GM12878 (cell line): ENCODE results near the gene TSHR. TPM values are rescaled to one million over a fixed set of nuclear protein-coding genes. Genes with fewer than 3 reads are reported as not detected.

Source experiments
- ATAC-seq: fragments of 200-7000 bp; cut with Tn5 transposase; 3 replicates; pipeline ENCODE4 v1.9.1; 2020; ENCODE audit warnings: mild to moderate bottlenecking, moderate library complexity
- BruUV-seq: library from RNA; stranded (reverse); fragments of 400-500 nt; replicated peaks from 2 replicates; lab custom pipeline; 2021; lab: Mats Ljungman, UMichigan
- CTCF ChIA-PET: fragments of 300-600 bp; sonication (Branson Sonifier 250); formaldehyde crosslinking; extraction: SDS; loops from one replicate; lab custom pipeline; 2021; ENCODE audit warnings: inconsistent platforms; lab: Yijun Ruan, JAX
- POLR2A ChIA-PET: fragments of 350-600 bp; formaldehyde crosslinking; extraction: SDS; loops from one replicate; lab custom pipeline; 2021; ENCODE audit warnings: inconsistent platforms; lab: Charles Lee
- RAD21 ChIA-PET: fragments of 300-600 bp; sonication (Branson Sonifier 250); formaldehyde crosslinking; loops from one replicate; lab custom pipeline; 2023; ENCODE audit warnings: antibody characterized with exemption; ENCODE audit not compliant: unreplicated experiment; lab: Charles Lee
- SMC1A ChIA-PET: fragments of 300-600 bp; sonication (Branson Sonifier 250); formaldehyde crosslinking; loops from one replicate; lab custom pipeline; 2023; ENCODE audit not compliant: unreplicated experiment, uncharacterized antibody; lab: Charles Lee
- DNase-seq: peaks from one replicate; pipeline ENCODE4 v3.0.0-alpha.2; 2011; ENCODE audit warnings: low read depth, low spot score
- FAIRE-seq: peaks from 3 replicates; lab custom pipeline; 2011; peaks lifted over from hg19 to GRCh38; lab: Jason Lieb, UNC
- H2AFZ ChIP-seq: 2 replicates; pipeline ENCODE4 v1.6.0; 2011; ENCODE audit warnings: low read depth, low read length, control low read depth; ENCODE audit not compliant: control insufficient read depth
- H3K27ac ChIP-seq: 2 replicates; pipeline ENCODE4 v1.5.1; 2011; ENCODE audit warnings: control low read depth; ENCODE audit not compliant: control insufficient read depth, insufficient read depth
- H3K27me3 ChIP-seq, 2 experiments: replicated peaks in 1 of 2; 2 replicates each; pipeline versions ENCODE4 v1.6.0 to v1.6.1; 2011; ENCODE audit warnings: low read length in 1 of 2; ENCODE audit not compliant: control insufficient read depth in 2 of 2, insufficient read depth in 2 of 2
- H3K36me3 ChIP-seq, 2 experiments: 2 replicates each; pipeline ENCODE4 v1.5.1; 2011; ENCODE audit warnings: low read length in 1 of 2; ENCODE audit not compliant: control insufficient read depth in 2 of 2, insufficient read depth in 2 of 2
- H3K4me1 ChIP-seq: 2 replicates; pipeline ENCODE4 v1.6.1; 2011; ENCODE audit warnings: mild to moderate bottlenecking, low read length, moderate library complexity, mixed read lengths; ENCODE audit not compliant: control insufficient read depth, insufficient read depth
- H3K4me2 ChIP-seq: 2 replicates; pipeline ENCODE4 v1.6.0; 2011; ENCODE audit warnings: control low read depth; ENCODE audit not compliant: control insufficient read depth, insufficient read depth
- H3K4me3 ChIP-seq: fragments of 200-600 bp; sonication (generic); 2 replicates; pipeline ENCODE4 v1.5.1; 2016
- H3K79me2 ChIP-seq: 2 replicates; pipeline ENCODE4 v1.6.0; 2011; ENCODE audit warnings: low read length; ENCODE audit not compliant: control insufficient read depth, insufficient read depth
- H3K9ac ChIP-seq: 2 replicates; pipeline ENCODE4 v1.8.0; 2011; ENCODE audit warnings: low read length, control low read depth, mixed read lengths; ENCODE audit not compliant: control insufficient read depth, insufficient read depth
- H3K9me3 ChIP-seq: replicated peaks from 3 replicates; pipeline ENCODE4 v1.5.1; 2011; ENCODE audit warnings: mild to moderate bottlenecking, low read length; ENCODE audit not compliant: control insufficient read depth, insufficient read depth
- H4K20me1 ChIP-seq: 2 replicates; pipeline ENCODE4 v1.6.0; 2011; ENCODE audit not compliant: control insufficient read depth, insufficient read depth
- ATF7 ChIP-seq: fragments of 450-650 bp; IDR thresholded peaks from 2 replicates; pipeline ENCODE4 v1.6.1; 2016; ENCODE audit warnings: low read depth, mild to moderate bottlenecking
- CHD4 ChIP-seq: fragments of 200-600 bp; sonication (generic); IDR thresholded peaks from 2 replicates; pipeline ENCODE4 v1.6.1; 2016; ENCODE audit warnings: mild to moderate bottlenecking
- EGR1 ChIP-seq, 2 experiments: IDR thresholded peaks; 1 replicate in 1 of 2; 2 replicates in 1 of 2; pipeline ENCODE4 v1.6.1; 2011 to 2012; ENCODE audit warnings: low read depth in 2 of 2, low read length in 2 of 2, borderline replicate concordance in 1 of 2, mild to moderate bottlenecking in 1 of 2, moderate library complexity in 1 of 2
- EP300 ChIP-seq, 2 experiments: fragments of 150-350 bp in 1 of 2; IDR thresholded peaks; 2 replicates each; pipeline ENCODE4 v1.6.1; 2011 to 2012; ENCODE audit warnings: low read depth in 2 of 2, low read length in 2 of 2, borderline replicate concordance in 1 of 2, improper control_type of control experiment in 1 of 2, inconsistent platforms in 1 of 2; ENCODE audit not compliant: control insufficient read depth in 1 of 2
- IKZF2 ChIP-seq, 2 experiments: fragments of 450-650 bp; IDR thresholded peaks; 2 replicates each; pipeline ENCODE4 v1.6.1; 2017; ENCODE audit warnings: mild to moderate bottlenecking in 2 of 2, moderate library complexity in 2 of 2
- RFX5 ChIP-seq: IDR thresholded peaks from 2 replicates; pipeline ENCODE4 v1.6.1; 2011; ENCODE audit warnings: low read depth, low read length, improper control_type of control experiment
- SMAD1 ChIP-seq: fragments of 450-650 bp; IDR thresholded peaks from 2 replicates; pipeline ENCODE4 v1.6.1; 2018; ENCODE audit warnings: mild to moderate bottlenecking, low read depth; ENCODE audit not compliant: partially characterized antibody
- WGBS: methylation state at CpG from one replicate; pipeline ENCODE4 v1.1.6; 2016; ENCODE audit warnings: low lambda C conversion rate; ENCODE audit not compliant: insufficient replicate concordance, insufficient coverage; ENCODE audit errors: missing lambda C conversion rate; 5-methylcytosine and 5-hydroxymethylcytosine counted together
- in situ Hi-C: fragments of 300-500 bp; cut with MboI; formaldehyde crosslinking; loops from 9 replicates; pipeline ENCODE4 v1.14.3; 2018; ENCODE audit warnings: mixed read lengths
- intact Hi-C: fragments of 100-400 bp; cut with micrococcal nuclease; formaldehyde crosslinking; loops from one replicate; pipeline ENCODE4 v1.14.2; 2022; ENCODE audit not compliant: unreplicated experiment
- polyA plus RNA-seq, 11 experiments: library from polyadenylated mRNA; depleted of rRNA in 4 of 11; unstranded in 6 of 11; stranded (reverse) in 5 of 11; fragments of >200 nt; fragmentation: Nextera tagmentation in 4 of 11; fragmentation: Illumina TruSeq in 1 of 11; extraction: Ambion mirVana in 4 of 11; extraction: Trizol in 1 of 11; gene quantifications; 1 replicate in 1 of 11; 2 replicates in 10 of 11; pipeline versions ENCODE4 v1.2.1 to v1.2.3, GENCODE V29; 2011 to 2016; ENCODE audit warnings: inconsistent platforms in 2 of 11, missing spikeins in 2 of 11, low read depth in 1 of 11
- total RNA-seq, 4 experiments: library from RNA; depleted of rRNA in 3 of 4; stranded (reverse); fragments of >200 nt in 3 of 4; fragmentation: Illumina TruSeq in 1 of 4; extraction: Trizol in 1 of 4; gene quantifications; 2 replicates each; pipeline versions ENCODE4 v1.2.1 to v1.2.3, GENCODE V29; 2013 to 2021
- TF ChIP-seq, protein P1 (sequence below): fragments of 450-650 bp; formaldehyde crosslinking; IDR thresholded peaks from 2 replicates; pipeline ENCODE4 v1.5.0; 2022; ENCODE audit warnings: mild to moderate bottlenecking, missing genetic modification characterization
- TF ChIP-seq, protein P2 (sequence below): fragments of 450-650 bp; IDR thresholded peaks from 2 replicates; pipeline ENCODE4 v1.6.1; 2017; ENCODE audit warnings: antibody characterized with exemption, mild to moderate bottlenecking, moderate library complexity

The TSHR gene
- total and polyA plus RNA-seq, 10 of the 15 experiments (the other 5 are each of a cell fraction or from before 2014, with no cell fraction given): 0.06 to 0.31 TPM; not detected in 8

DNA sequence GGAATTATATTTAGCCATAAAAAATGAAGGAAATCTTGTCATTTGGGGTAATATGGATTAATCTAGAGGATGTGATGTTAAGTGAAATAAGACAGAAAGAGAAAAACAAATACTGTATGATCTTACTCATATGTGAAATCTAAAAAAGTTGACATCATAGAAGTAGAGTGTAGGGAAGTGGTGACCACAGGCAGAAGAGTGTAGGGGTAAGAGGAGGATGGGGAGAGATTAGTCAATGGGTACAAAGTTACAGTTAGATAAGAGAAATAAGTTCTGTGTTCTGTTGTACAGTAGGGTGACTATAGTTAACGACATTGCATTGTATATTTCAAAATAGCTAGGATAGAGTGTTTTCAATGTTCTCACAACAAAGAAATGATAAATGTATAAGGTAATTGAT, 87.0 kb downstream of the TSHR start:
- no peak overlapping the region for H3K4me3 ChIP-seq
- 5% methylated on average over 1 of the region's 1 CpG for WGBS
- in situ Hi-C loops (no loop called here), intact Hi-C loops (no loop called here)
- FAIRE-seq: no peak
- H3K9me3 ChIP-seq: no peaks in the 10 kb centered on the region
- H3K27ac ChIP-seq: no peak overlapping the region
- ATAC-seq: no peak
- H3K4me2 ChIP-seq: no peak overlapping the region
- CTCF ChIA-PET: no interaction called here
- H3K4me1 ChIP-seq: no peaks in the 10 kb centered on the region
- no peaks in the 10 kb centered on the region for H4K20me1 ChIP-seq
- RAD21 ChIA-PET: no interaction called here
- POLR2A ChIA-PET: interaction anchor here (0.5 kb wide), 1 partner anchor 145 kb away, joined by 6 read pairs; no protein-coding TSS in a partner anchor
- TF ChIP-seq EP300 (IDR thresholded peaks at IDR 0.05; ENCODE audit: borderline replicate concordance in 1 of 2, control insufficient read depth in 1 of 2, low read depth in 2 of 2, low read length in 2 of 2): no peak
- TF ChIP-seq, all 136 proteins: peak for 0
- no TSS peak for BruUV-seq
- H3K36me3 ChIP-seq: no peaks in the 10 kb centered on the region
- no peak overlapping the region for H2AFZ ChIP-seq
- no peak for DNase-seq
- no peak overlapping the region for H3K9ac ChIP-seq
- SMC1A ChIA-PET: no interaction called here
- H3K27me3 ChIP-seq: no peaks in the 10 kb centered on the region
- no peaks in the 10 kb centered on the region for H3K79me2 ChIP-seq

DNA sequence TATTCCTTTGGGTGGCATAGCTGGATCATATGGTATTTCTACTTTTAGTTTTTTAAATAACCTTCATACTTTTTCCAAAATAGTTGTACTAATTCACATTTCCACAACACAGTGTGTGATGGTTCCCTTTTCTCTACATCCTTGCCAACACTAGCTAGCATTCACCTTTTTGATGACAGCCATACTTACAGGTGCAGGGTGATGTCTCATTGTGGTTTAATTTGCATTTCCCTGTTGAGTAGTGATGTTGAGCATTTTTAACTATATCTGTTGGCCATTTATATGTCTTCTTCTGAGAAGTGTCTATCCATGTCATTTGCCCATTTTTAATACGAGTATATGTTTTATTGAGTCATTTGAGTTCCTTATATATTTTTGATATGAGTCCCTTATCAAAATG, 96.1 kb downstream of the TSHR start:
- ChIA-PET RAD21 (no interaction called here), POLR2A (no interaction called here), SMC1A (no interaction called here), CTCF (no interaction called here)
- no peaks in the 10 kb centered on the region; the same call in 2 of the 3 replicates for H3K9me3 ChIP-seq
- no peak overlapping the region for H3K4me3 ChIP-seq
- no peaks in the 10 kb centered on the region for H3K4me1 ChIP-seq
- in situ Hi-C loops: no loop called here
- FAIRE-seq (no peak), ATAC-seq (no peak), DNase-seq (no peak)
- no peaks in the 10 kb centered on the region for H4K20me1 ChIP-seq
- BruUV-seq: no TSS peak
- 6% methylated on average over 1 of the region's 1 CpG for WGBS
- intact Hi-C loops: no loop called here
- H3K9ac ChIP-seq: no peak overlapping the region
- no peaks in the 10 kb centered on the region for H3K36me3 ChIP-seq
- H3K27ac ChIP-seq: no peak overlapping the region
- no peak overlapping the region for H3K4me2 ChIP-seq
- H3K79me2 ChIP-seq: no peaks in the 10 kb centered on the region
- no peak overlapping the region for H2AFZ ChIP-seq
- H3K27me3 ChIP-seq: no peaks in the 10 kb centered on the region
- TF ChIP-seq, protein P1, sequence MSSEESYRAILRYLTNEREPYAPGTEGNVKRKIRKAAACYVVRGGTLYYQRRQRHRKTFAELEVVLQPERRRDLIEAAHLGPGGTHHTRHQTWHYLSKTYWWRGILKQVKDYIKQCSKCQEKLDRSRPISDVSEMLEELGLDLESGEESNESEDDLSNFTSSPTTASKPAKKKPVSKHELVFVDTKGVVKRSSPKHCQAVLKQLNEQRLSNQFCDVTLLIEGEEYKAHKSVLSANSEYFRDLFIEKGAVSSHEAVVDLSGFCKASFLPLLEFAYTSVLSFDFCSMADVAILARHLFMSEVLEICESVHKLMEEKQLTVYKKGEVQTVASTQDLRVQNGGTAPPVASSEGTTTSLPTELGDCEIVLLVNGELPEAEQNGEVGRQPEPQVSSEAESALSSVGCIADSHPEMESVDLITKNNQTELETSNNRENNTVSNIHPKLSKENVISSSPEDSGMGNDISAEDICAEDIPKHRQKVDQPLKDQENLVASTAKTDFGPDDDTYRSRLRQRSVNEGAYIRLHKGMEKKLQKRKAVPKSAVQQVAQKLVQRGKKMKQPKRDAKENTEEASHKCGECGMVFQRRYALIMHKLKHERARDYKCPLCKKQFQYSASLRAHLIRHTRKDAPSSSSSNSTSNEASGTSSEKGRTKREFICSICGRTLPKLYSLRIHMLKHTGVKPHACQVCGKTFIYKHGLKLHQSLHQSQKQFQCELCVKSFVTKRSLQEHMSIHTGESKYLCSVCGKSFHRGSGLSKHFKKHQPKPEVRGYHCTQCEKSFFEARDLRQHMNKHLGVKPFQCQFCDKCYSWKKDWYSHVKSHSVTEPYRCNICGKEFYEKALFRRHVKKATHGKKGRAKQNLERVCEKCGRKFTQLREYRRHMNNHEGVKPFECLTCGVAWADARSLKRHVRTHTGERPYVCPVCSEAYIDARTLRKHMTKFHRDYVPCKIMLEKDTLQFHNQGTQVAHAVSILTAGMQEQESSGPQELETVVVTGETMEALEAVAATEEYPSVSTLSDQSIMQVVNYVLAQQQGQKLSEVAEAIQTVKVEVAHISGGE (CRISPR knock-in tag): no peak
- TF ChIP-seq EGR1 (IDR thresholded peaks at IDR 0.05; ENCODE audit: borderline replicate concordance in 1 of 2, low read depth in 2 of 2, low read length in 2 of 2): no peak
- TF ChIP-seq SMAD1: no peak
- no peak for TF ChIP-seq IKZF2 (IDR thresholded peaks at IDR 0.05)
- no peak for TF ChIP-seq RFX5
- TF ChIP-seq, protein P2, sequence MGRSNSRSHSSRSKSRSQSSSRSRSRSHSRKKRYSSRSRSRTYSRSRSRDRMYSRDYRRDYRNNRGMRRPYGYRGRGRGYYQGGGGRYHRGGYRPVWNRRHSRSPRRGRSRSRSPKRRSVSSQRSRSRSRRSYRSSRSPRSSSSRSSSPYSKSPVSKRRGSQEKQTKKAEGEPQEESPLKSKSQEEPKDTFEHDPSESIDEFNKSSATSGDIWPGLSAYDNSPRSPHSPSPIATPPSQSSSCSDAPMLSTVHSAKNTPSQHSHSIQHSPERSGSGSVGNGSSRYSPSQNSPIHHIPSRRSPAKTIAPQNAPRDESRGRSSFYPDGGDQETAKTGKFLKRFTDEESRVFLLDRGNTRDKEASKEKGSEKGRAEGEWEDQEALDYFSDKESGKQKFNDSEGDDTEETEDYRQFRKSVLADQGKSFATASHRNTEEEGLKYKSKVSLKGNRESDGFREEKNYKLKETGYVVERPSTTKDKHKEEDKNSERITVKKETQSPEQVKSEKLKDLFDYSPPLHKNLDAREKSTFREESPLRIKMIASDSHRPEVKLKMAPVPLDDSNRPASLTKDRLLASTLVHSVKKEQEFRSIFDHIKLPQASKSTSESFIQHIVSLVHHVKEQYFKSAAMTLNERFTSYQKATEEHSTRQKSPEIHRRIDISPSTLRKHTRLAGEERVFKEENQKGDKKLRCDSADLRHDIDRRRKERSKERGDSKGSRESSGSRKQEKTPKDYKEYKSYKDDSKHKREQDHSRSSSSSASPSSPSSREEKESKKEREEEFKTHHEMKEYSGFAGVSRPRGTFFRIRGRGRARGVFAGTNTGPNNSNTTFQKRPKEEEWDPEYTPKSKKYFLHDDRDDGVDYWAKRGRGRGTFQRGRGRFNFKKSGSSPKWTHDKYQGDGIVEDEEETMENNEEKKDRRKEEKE: no peak
- no peak for TF ChIP-seq CHD4
- TF ChIP-seq ATF7: no peak
